Astrocyte of the spinal cord (primary cell): ENCODE data around the gene RAB17.

ENCODE experiments used
- DNase-seq: peaks from one replicate; pipeline ENCODE4 v3.0.0; 2011; ENCODE audit warnings: low read depth, low spot score
- H3K4me3 ChIP-seq: 2 replicates; pipeline ENCODE4 v1.5.1; 2011; ENCODE audit warnings: low read depth, mild to moderate bottlenecking, low read length, moderate library complexity
- CTCF ChIP-seq: IDR thresholded peaks from 2 replicates; pipeline ENCODE4 v1.5.1; 2012; ENCODE audit warnings: low read depth, mild to moderate bottlenecking, low read length, inconsistent platforms
- in situ Hi-C: cut with HindIII; loops from 2 replicates; pipeline ENCODE4 v1.10.0; 2017; ENCODE audit warnings: low sequenced_read_pairs

The RAB17 gene

GRCh38 chr2:237633061-237633561 is 42.6 kb upstream of the RAB17 start:
- no peak for TF ChIP-seq CTCF
- no peak for DNase-seq
- in situ Hi-C loops: no loop called here
- H3K4me3 ChIP-seq: no peak overlapping the region

- in situ Hi-C loops: no loop called here
- DNase-seq: no peak
- H3K4me3 ChIP-seq: no peak overlapping the region
- no peak for TF ChIP-seq CTCF
Measured at GRCh38 chr2:237631801-237632585, 41.5 kb upstream of the RAB17 start.

- in situ Hi-C loops: no loop called here
- DNase-seq: no peak
- H3K4me3 ChIP-seq: no peak overlapping the region
- no peak for TF ChIP-seq CTCF
Measured at GRCh38 chr2:237631007-237631785, 40.7 kb upstream of the RAB17 start.

DNA sequence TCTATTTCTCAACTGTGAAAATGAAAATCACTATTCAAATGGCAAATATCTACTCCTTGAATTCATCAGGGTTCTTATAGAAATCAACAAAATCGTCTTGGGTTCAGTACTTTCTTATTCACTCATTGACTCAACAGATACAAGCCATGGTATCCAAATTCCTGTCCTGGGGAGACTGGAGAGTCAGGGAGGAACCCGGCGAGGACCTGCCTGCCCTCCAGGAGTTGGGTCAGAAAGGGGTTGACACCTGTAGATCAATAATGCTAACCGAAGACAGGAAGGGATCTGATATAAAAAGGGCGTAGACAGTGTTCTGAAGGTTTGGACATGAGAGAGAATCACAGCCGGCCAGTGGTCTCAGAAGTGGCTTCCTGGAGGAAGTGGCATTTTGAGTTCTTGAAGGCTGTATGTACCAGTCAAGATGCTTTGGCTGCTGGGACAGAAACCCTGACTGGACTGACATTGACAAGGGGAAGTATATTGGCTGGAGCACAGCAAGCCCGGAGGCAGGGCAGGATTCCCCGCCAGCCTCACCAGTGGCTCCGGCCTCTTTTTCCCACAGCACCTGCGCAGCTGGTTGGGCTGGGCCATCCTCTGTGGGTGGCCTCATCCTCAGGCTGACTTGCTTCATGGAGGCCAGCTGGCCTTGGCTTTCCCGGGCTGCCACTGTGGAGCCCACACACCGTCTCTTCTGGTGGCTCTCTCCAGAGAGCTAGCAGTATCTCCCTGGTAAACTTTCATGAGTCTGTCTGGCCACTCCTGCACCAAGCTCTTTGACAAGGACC is 39.9 kb upstream of the RAB17 start:
- H3K4me3 ChIP-seq: no peak overlapping the region
- DNase-seq: no peak
- in situ Hi-C loops: no loop called here
- no peak for TF ChIP-seq CTCF

GRCh38 chr2:237629739-237630138 is 39.2 kb upstream of the RAB17 start:
- peak; percentile 37 for DNase-seq
- in situ Hi-C loops: no loop called here
- no peak for TF ChIP-seq CTCF
- H3K4me3 ChIP-seq: no peak overlapping the region

DNA sequence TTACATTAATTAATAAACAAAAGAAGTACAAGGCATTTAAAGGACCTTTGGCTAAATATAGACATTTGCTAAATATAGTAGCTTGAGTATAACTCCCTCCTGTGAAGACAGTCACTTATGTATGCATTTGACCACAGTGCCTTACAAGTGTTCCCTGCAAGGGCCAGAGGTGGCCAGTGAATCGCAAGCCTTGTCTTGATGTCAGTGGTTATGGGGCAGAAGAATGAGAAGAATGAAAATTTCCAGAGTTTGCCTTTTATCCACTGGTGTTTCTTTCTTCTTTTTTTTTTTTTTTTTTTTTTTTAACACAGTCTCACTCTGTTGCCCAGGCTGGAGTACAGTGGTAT is 38.6 kb upstream of the RAB17 start:
- DNase-seq: no peak
- in situ Hi-C loops: no loop called here
- TF ChIP-seq CTCF: no peak
- H3K4me3 ChIP-seq: no peak overlapping the region
